ENCODE results near the gene FKTN.

DNA sequence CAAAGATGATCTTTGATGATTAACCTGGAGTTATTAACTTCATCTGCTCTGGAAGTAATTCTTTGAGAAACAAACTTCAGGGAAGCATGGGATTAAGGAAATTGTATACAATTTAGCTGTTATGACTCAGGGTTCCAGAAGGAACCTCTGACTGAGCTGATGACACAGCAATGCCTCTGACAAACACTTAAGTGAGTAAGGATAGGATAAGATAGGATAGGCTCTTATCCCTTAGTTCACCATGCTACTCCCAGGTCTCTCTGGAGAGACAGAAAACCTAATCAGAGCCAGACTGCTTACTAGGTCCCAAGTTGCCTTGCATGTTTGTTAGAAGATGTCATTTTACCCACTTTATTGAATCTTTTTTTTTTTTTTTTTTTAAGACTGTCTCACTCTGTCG, 123.8 kb downstream of the FKTN start:
- TF ChIP-seq CTCF (IDR thresholded peaks at IDR 0.05) (no peak), POLR2A (IDR thresholded peaks at IDR 0.05) (no peak)

All from body of pancreas (tissue), 4 donors.